IPS DF 4.7 (cell line): ENCODE measurements around the gene SLC1A3.

Source experiments
- DNase-seq: peaks from one replicate; pipeline ENCODE4 v3.0.0-alpha.2; 2013; ENCODE audit warnings: low spot score; ENCODE audit errors: extremely low read depth

SLC1A3 gene

GRCh38 chr5:36712706-36713105 lies 106.3 kb downstream of the SLC1A3 start:
- no peak for DNase-seq

- no peak for DNase-seq
Measured at GRCh38 chr5:36713541-36713940, 107.1 kb downstream of the SLC1A3 start.

- DNase-seq = no peak
Measured at GRCh38 chr5:36717131-36717695, 110.8 kb downstream of the SLC1A3 start.

GRCh38 chr5:36719282-36719681 lies 112.9 kb downstream of the SLC1A3 start:
- DNase-seq = no peak

GRCh38 chr5:36720688-36721087 lies 114.3 kb downstream of the SLC1A3 start:
- DNase-seq = no peak

- DNase-seq = no peak
Measured at GRCh38 chr5:36721664-36722235, 115.3 kb downstream of the SLC1A3 start.

GRCh38 chr5:36722900-36723299 lies 116.5 kb downstream of the SLC1A3 start:
- DNase-seq = no peak

GRCh38 chr5:36723912-36724311 lies 117.5 kb downstream of the SLC1A3 start:
- DNase-seq = no peak

- DNase-seq = peak; percentile 51
Measured at GRCh38 chr5:36724467-36725332, 118.3 kb downstream of the SLC1A3 start.

GRCh38 chr5:36726317-36726716 lies 119.9 kb downstream of the SLC1A3 start:
- DNase-seq = no peak

- no peak for DNase-seq
Measured at GRCh38 chr5:36726767-36727166, 120.4 kb downstream of the SLC1A3 start.

GRCh38 chr5:36728697-36729543 lies 122.5 kb downstream of the SLC1A3 start:
- no peak for DNase-seq

GRCh38 chr5:36730537-36731216 lies 124.3 kb downstream of the SLC1A3 start:
- DNase-seq = no peak

- no peak for DNase-seq
Measured at GRCh38 chr5:36733183-36733582, 126.8 kb downstream of the SLC1A3 start.

GRCh38 chr5:36734422-36734821 lies 128.0 kb downstream of the SLC1A3 start:
- no peak for DNase-seq

GRCh38 chr5:36735891-36736290 lies 129.5 kb downstream of the SLC1A3 start:
- no peak for DNase-seq
